Measurements from ENCODE around the gene SMARCC2.

DNA sequence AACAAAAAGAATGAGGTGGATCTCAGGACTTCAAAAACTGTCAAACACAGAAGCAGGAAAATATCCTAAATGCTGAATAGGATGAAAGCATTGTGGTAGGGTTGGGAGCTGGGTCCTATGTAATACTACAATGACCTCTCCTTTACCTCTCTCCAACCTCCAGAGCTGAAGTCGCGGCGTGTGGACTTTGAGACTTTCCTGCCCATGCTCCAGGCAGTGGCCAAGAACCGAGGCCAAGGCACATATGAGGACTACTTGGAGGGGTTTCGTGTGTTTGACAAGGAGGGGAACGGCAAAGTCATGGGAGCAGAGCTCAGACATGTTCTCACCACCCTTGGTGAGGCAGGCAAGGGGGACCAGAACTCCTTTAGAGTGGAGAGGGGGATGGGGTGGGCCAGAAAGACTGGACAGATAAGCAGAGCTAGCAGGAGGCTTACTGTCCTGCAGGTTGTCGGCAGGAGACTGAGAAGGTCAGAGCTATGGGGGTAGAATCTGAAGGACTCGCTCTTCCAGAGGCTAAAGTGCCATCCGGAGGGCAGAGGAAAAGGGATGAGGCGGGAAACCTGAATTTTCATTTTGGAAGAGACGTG is 33.9 kb downstream of the SMARCC2 start:
- TF ChIP-seq, protein P1, sequence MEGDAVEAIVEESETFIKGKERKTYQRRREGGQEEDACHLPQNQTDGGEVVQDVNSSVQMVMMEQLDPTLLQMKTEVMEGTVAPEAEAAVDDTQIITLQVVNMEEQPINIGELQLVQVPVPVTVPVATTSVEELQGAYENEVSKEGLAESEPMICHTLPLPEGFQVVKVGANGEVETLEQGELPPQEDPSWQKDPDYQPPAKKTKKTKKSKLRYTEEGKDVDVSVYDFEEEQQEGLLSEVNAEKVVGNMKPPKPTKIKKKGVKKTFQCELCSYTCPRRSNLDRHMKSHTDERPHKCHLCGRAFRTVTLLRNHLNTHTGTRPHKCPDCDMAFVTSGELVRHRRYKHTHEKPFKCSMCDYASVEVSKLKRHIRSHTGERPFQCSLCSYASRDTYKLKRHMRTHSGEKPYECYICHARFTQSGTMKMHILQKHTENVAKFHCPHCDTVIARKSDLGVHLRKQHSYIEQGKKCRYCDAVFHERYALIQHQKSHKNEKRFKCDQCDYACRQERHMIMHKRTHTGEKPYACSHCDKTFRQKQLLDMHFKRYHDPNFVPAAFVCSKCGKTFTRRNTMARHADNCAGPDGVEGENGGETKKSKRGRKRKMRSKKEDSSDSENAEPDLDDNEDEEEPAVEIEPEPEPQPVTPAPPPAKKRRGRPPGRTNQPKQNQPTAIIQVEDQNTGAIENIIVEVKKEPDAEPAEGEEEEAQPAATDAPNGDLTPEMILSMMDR (IDR thresholded peaks at IDR 0.05): no peak
- TF ChIP-seq POLR2A (IDR thresholded peaks at IDR 0.05): no peak

All from heart left ventricle (tissue), 13 donors.